IPS-18c (cell line): ENCODE measurements around the gene MUC5AC.
"Not testable (repeated sequence)": the region's sequence is repeated elsewhere in the genome, so short reads cannot be mapped to it uniquely, and the experiment has no call there.

ENCODE experiments used
- H3K4me3 ChIP-seq: 2 replicates; pipeline ENCODE4 v1.7.0; 2013; ENCODE audit warnings: low read depth, mild to moderate bottlenecking, low read length, moderate library complexity; ENCODE audit not compliant: insufficient read depth
- H3K9me3 ChIP-seq: one replicate; pipeline ENCODE4 v1.6.1; 2013; ENCODE audit warnings: mild to moderate bottlenecking, low read length, moderate library complexity; ENCODE audit not compliant: control insufficient read depth, insufficient read depth

The MUC5AC gene, protein sequence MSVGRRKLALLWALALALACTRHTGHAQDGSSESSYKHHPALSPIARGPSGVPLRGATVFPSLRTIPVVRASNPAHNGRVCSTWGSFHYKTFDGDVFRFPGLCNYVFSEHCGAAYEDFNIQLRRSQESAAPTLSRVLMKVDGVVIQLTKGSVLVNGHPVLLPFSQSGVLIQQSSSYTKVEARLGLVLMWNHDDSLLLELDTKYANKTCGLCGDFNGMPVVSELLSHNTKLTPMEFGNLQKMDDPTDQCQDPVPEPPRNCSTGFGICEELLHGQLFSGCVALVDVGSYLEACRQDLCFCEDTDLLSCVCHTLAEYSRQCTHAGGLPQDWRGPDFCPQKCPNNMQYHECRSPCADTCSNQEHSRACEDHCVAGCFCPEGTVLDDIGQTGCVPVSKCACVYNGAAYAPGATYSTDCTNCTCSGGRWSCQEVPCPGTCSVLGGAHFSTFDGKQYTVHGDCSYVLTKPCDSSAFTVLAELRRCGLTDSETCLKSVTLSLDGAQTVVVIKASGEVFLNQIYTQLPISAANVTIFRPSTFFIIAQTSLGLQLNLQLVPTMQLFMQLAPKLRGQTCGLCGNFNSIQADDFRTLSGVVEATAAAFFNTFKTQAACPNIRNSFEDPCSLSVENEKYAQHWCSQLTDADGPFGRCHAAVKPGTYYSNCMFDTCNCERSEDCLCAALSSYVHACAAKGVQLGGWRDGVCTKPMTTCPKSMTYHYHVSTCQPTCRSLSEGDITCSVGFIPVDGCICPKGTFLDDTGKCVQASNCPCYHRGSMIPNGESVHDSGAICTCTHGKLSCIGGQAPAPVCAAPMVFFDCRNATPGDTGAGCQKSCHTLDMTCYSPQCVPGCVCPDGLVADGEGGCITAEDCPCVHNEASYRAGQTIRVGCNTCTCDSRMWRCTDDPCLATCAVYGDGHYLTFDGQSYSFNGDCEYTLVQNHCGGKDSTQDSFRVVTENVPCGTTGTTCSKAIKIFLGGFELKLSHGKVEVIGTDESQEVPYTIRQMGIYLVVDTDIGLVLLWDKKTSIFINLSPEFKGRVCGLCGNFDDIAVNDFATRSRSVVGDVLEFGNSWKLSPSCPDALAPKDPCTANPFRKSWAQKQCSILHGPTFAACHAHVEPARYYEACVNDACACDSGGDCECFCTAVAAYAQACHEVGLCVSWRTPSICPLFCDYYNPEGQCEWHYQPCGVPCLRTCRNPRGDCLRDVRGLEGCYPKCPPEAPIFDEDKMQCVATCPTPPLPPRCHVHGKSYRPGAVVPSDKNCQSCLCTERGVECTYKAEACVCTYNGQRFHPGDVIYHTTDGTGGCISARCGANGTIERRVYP (N-terminal part only)

DNA sequence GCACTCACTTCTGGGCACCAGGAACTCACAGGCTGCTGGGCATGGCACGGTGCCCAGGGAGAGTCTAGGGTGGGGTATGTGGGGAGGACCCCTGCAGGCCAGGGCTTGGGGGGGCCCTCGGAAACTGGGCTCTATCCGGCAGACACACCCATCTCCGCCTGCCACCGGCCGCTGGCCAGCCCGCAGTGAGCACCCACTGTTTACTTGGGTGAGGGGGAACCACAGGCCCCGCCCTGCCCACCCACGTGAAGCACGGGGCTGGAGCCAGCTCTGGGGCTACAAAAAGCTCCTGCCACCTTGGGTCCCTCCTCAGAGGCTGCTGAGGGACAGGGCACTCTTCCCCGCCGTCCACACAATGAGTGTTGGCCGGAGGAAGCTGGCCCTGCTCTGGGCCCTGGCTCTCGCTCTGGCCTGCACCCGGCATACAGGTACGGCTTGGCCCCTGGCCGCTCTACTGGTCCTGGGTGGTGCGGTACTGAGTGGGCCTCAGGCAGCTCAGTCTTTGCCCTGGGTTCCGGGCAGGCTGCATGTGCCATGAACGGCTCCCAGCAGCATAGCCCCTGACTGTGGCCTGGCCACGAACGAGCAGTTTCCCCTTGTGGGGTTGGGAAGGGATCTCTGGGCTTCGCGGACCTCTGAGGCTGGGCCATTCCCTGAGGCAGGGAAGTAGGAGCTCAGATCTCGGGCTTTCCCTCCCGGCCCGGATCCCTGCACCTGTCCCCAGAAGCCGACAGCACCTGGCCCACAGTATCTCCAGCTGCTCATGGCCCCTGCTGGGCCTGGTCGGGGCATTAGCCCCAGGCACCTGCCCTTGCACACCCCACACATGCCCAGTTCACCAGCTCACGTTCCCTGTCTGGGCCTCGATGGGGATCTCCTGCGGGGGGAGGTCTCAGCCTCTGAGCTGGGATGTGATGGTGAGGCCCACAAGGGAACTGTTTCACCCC lies at the start of gene MUC5AC:
Gene MUC5AC (plus strand): TSS at position 309 of the 947 bp plus-strand sequence. CDS start 47 bp downstream, at position 356.
- Histone ChIP-seq H3K4me3 (no peak within 1 kb of the TSS), H3K9me3 (no peaks in the 10 kb centered on the region)

DNA sequence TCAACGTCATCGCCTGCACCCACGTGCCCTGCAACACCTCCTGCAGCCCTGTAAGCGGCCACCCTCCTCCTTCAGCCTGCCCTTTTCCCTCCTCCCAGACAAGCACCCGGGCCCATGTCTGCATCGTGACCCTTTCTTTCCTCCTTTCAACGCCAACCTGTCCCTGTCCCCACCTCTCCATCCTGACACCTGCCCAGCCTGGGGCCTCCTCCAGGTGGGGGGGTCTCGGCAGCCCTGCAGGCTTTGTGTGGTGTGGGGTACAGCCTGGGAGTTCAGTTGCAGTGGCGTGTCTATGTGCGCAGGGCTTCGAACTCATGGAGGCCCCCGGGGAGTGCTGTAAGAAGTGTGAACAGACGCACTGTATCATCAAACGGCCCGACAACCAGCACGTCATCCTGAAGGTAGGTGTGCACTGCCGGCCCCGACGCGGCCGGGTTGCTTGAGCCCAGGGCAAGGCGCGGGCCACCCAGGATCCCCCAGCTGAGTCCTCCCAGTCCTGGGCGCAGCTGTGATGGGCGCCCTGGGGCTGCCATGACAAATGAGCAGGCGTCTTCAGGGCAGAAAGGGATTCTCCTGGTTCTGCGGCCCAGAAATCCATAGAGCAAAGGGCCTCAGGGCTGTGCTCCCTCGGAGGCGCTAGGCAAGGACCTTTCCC lies 49.4 kb upstream of the MUC5AC start:
- no peaks in the 10 kb centered on the region for H3K9me3 ChIP-seq
- no peak overlapping the region for H3K4me3 ChIP-seq

DNA sequence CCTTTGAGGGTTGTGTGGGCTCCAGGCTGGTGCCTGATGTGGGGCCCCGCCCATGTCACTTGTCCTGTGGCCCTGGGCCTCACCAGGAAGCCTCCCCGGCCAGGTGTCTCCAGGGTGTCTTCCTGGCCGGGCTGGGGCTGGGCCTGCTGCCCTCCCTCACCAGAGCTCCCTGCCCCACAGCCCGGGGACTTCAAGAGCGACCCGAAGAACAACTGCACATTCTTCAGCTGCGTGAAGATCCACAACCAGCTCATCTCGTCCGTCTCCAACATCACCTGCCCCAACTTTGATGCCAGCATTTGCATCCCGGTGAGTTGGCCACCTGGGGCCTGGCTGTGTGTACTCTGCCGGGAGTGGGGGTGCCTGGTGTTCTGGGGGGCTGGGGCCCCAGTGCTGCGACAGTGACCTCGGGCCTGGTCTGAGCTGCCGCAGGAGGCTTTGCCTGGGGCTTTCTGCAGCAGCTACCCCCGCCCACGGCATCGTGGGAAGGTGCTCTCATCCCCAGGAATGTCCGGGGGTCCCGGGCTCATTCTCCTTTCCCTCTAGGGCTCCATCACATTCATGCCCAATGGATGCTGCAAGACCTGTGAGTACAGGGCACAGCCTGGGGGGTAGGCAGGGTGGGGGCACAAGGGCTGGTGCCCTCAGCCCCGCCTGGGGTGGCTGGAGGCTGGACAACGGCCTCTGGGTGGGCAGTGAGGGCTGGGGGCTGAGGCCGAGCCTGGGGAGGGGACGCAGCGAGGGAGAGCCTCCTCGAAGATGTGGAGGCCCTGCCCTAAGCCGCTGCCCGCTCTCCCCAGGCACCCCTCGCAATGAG lies 48.4 kb upstream of the MUC5AC start:
- H3K4me3 ChIP-seq: no peak overlapping the region
- H3K9me3 ChIP-seq: no peaks in the 10 kb centered on the region

DNA sequence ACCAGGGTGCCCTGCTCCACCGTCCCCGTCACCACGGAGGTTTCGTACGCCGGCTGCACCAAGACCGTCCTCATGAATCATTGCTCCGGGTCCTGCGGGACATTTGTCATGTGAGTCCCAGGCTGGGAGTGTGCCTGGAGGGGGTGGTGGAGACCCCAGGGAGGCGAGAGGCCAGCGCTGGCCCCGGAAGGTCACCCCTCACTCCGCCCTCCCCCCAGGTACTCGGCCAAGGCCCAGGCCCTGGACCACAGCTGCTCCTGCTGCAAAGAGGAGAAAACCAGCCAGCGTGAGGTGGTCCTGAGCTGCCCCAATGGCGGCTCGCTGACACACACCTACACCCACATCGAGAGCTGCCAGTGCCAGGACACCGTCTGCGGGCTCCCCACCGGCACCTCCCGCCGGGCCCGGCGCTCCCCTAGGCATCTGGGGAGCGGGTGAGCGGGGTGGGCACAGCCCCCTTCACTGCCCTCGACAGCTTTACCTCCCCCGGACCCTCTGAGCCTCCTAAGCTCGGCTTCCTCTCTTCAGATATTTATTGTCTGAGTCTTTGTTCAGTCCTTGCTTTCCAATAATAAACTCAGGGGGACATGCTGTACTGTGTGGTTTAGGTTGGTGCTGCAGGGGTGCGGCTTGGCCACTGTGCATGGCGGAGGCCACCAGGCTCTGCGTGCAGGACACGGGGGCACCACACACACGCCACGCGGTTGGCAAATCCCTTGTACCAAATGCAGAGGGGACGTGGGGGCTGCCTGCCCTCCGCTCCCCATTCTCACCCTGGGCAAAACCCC lies 47.6 kb upstream of the MUC5AC start:
- Histone ChIP-seq H3K4me3 (no peak overlapping the region), H3K9me3 (no peaks in the 10 kb centered on the region)

DNA sequence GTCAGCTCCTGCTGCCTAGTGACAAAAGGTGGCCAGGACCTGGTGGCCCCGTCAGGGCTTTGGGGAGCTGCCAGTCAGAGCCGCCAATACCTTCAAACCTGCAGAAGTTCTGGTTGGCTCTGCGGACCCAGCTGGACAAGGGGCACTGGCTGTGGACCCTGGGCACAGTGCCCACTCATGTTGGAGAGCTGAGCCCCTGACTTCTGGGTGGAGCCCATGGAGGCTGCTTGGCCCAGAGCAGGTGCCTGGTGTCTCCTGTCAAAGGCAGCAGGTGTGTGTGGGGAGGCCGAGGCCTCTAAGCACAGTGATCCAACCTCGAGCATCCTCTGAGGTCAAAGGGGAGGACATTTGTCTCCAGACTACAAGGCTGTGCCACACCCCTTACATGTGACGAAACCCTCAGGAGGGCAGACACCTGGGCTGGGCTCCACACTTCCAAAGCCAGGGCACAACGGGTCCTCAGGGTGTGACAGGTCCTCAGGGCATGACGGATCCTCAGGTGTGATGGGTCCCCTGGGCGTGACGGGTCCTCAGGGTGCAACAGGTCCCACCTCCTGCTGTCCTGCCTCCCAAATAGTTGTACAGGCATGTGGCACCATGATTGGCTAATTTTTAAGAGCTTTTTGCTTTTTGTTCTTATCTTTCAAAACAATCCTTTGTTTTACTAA lies 46.1 kb upstream of the MUC5AC start:
- no peaks in the 10 kb centered on the region for H3K9me3 ChIP-seq
- no peak overlapping the region for H3K4me3 ChIP-seq

DNA sequence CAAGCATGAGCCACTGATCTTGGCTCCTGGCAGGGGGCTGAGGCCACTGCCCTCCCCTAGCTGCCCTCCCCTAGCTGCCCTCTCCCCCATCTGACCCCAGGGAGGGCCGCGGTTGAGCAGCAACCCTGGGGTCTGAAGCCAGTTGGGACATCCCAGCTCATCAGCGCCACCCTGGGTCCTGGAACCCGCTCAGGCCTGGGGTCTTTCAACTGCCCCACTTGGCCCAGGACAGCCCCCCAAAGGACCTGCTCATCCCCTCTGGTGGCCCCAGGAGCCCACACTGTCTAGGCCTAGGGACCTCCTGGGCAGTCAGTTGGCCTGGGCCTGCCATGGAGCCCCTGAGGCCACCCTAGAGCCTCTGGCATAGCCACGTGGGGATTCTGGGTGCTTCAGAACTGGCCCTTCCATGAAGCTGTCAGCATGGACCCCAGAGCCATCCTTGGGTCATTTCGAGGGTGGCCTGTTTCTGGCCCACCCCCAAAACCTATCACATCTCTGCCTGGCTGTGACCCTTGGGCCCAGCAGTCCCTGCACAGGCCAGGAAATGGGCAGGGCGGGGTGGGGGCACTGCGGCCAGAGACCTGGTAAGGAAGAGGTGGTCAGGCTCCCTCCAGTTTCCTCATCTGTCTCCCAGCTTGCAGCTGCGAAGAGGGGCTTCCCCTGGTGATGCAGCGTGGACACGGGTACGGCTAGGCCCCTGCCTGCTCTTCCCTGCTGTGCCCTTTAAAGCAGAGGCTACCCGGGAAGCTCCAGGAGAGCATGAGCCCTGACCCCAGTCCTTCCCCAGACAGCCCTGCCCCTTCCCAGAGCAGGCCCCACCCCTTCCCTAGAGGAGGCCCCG lies 45.2 kb upstream of the MUC5AC start:
- Histone ChIP-seq H3K4me3 (no peak overlapping the region), H3K9me3 (no peaks in the 10 kb centered on the region)

DNA sequence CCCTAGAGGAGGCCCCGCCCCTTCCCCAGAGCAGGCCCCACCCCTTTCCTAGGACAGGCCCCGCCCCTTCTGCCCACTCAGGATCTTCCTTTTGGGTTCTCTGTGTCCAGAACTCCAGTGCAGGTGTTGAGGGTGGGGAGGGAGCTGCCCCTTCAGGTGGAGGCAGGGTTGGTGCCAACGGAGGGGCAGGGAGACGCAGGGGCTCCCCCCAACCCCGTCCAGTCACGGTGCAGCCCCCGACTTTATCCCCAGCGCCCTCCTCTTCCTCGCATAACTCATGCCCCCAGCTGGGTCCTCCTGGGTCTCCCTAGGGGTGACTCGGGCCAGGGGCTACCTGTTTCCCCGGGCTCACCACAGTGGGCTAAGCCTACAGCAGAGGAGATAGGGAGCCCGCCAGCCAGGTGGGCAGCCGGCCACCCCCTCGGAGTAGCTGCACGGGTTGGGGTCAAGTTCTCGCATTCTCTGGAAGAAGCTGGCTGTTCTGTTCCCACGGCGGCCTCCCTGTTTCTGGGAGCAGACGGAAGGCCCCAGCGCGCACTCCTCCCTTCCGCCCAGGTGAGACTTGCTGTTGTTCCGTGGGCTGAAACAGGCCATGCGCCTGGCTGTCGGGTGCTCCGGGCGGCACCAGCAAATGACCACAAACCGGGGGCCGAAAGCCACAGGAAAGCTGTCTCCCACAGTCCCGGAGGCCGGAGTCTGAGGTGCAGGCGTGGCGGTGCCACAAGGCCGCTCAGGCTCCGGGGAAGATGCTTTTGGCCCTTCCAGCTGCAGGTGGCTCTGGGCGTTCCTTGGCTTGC lies 44.1 kb upstream of the MUC5AC start:
- Histone ChIP-seq H3K4me3 (no peak overlapping the region), H3K9me3 (no peaks in the 10 kb centered on the region)

DNA sequence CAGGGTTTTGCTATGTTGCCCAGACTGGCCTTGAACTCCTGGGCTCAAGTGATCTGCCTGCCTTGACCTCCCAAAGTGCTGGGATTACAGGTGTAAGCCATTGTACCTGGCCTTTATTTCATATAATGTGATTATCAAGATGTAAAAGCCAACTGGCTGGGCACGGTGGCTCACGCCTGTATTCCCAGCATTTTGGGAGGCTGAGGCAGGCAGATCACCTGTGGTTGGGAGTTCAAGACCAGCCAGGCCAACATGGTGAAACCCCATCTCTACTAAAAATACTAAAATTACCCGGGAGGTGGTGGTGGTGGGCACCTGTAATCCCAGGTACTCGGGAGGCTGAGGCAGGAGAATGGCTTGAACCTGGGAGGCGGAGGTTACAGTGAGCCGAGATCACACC lies 42.5 kb upstream of the MUC5AC start:
- H3K9me3 ChIP-seq, H3K4me3 ChIP-seq: not testable (repeated sequence)

DNA sequence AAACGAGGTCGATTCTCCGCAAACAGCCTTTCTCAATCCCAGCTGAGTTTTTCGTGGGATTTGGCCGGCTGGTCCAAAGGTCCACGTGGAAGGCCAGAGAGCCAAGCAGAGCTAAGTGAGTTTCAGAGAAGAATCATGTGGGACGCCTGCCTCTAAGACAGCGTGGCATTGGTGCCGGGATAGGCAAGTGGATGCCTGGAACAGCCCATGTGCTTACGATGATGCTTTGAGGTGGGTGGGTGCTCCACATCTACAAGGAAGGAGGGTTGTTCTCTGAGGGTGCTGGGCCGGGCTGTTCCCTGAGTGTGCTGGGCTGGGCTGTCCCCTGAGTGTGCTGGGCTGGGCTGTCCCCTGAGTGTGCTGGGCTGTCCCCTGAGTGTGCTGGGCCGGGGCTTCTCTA lies 41.6 kb upstream of the MUC5AC start:
- H3K9me3 ChIP-seq: no peaks in the 10 kb centered on the region

DNA sequence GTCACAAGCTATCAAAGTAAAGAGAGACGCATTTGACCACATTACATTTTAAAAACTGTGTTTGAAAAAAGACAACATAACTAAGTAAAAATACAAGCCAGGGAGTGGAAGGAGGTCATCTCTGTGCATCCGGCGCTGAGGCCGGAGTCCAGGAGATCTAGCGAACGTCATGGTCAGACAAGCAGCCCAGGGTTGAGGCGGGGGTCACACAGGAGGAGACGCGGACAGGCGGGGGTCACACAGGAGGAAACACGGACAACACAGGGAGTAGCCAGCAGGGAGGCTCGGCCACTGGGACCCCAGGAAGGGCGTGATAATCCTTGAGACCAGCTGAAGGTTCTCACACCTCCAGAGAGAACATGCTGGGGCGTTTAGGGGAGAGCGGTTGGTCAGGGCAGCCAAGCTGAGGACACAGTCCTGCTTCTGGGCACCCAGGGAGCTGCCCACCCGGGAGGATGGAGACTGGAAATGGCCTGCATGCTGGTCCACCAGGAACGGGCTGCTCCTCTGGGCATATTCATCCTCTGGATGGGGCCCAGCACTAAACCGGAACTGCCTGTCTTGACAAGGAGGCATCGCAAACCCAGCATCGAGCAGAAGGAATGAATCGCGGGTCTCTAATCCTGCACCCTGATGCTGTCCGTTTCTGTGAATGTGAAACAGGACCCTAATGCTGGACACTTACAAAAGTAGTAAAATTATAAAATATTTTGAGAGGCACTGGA lies 40.9 kb upstream of the MUC5AC start:
- no peak overlapping the region for H3K4me3 ChIP-seq

More for the DNA sequence above, 41.6 kb upstream of the MUC5AC start:
- no peak overlapping the region for H3K4me3 ChIP-seq

DNA sequence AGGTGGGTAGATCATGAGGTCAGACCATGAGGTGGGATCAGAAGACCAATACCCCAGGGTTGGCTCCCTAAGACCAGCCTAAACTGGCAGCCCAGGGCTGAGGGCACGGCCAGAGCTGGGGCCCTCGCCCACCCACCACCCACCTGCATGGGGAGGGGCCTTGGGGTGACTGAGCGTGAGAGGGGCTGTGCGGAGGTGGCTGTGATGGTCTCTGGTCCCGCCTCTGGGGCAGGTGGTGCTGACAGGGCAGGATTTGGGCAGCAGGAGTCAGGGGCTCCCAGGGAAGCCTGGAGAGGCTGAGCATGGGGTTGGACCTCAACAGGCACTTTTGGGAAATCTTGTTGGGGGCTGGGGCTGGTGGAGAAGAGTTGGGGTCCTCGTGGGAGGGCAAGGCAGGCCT lies 39.8 kb upstream of the MUC5AC start:
- Histone ChIP-seq H3K9me3 (no peaks in the 10 kb centered on the region), H3K4me3 (no peak overlapping the region)

More for the DNA sequence above, 40.9 kb upstream of the MUC5AC start:
- H3K9me3 ChIP-seq: no peaks in the 10 kb centered on the region
